Adrenal gland (tissue), 5 donors: Measurements from ENCODE around the gene MC1R.

Experiments used
- POLR2A ChIP-seq, 2 donors: fragments of 450-650 bp; IDR thresholded peaks; one replicate each; pipeline ENCODE4 v1.6.1; 2017; ENCODE audit warnings: antibody characterized with exemption in 2 of 2, mild to moderate bottlenecking in 2 of 2, moderate library complexity in 1 of 2
- TF ChIP-seq, protein P1 (sequence below), 6 experiments: fragments of 450-650 bp in 4 of 6; fragments of 200-600 bp in 2 of 6; sonication (generic) in 1 of 6; IDR thresholded peaks; 1 replicate in 5 of 6; 2 replicates in 1 of 6; pipeline versions ENCODE4 v1.5.1 to v1.8.0; 2016 to 2021; ENCODE audit warnings: antibody characterized with exemption in 6 of 6, mild to moderate bottlenecking in 2 of 6, moderate library complexity in 1 of 6
- donor health status: DM: no; HTN: no; CAD: no.

DNA sequence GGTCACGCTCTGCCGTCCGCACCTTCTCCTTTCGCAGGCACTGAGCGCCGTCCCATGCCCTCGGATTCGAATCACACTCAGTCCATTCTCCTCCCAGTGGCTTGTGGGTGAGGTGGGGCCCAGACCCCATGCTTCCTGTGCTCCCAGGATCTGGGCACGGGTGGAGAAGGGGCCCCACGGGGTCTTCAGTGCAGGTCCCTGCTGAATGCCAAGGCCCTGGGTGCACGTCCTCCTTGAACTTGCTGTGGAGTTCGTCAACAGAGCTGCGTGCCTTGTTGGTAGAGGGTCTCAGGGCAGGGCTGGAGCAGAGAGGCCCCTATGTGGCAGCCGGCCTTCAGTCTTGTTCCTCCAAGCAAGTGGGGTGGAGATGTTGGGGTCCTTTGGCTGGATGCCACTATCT lies 7.3 kb upstream of the MC1R start:
- TF ChIP-seq, protein P1, sequence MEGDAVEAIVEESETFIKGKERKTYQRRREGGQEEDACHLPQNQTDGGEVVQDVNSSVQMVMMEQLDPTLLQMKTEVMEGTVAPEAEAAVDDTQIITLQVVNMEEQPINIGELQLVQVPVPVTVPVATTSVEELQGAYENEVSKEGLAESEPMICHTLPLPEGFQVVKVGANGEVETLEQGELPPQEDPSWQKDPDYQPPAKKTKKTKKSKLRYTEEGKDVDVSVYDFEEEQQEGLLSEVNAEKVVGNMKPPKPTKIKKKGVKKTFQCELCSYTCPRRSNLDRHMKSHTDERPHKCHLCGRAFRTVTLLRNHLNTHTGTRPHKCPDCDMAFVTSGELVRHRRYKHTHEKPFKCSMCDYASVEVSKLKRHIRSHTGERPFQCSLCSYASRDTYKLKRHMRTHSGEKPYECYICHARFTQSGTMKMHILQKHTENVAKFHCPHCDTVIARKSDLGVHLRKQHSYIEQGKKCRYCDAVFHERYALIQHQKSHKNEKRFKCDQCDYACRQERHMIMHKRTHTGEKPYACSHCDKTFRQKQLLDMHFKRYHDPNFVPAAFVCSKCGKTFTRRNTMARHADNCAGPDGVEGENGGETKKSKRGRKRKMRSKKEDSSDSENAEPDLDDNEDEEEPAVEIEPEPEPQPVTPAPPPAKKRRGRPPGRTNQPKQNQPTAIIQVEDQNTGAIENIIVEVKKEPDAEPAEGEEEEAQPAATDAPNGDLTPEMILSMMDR (IDR thresholded peaks at IDR 0.05), result no peak
- TF ChIP-seq POLR2A (IDR thresholded peaks at IDR 0.05), result no peak
